ENCODE results near the gene CEL. TPM values are rescaled to one million over a fixed set of nuclear protein-coding genes. Genes with fewer than 3 reads are reported as not detected.

CEL gene
- total and polyA plus RNA-seq, 2 donors (not counting 3 experiments of a cell fraction or from before 2014, with no cell fraction given), result 0.92 to 1.1 TPM

GRCh38 chr9:133050142-133050541 is 11.6 kb upstream of the CEL start:
- no peak for TF ChIP-seq POLR2A (IDR thresholded peaks at IDR 0.05; ENCODE audit: low read depth, low read length)
- no peak for TF ChIP-seq MAX (IDR thresholded peaks at IDR 0.05; ENCODE audit: insufficient read depth, insufficient read length)
- no peak for TF ChIP-seq GATA2 (IDR thresholded peaks at IDR 0.05; ENCODE audit: insufficient read depth, insufficient read length, low read depth, low read length)
- TF ChIP-seq POLR2AphosphoS5 (IDR thresholded peaks at IDR 0.05; ENCODE audit: insufficient read depth, low read depth, low read length), result no peak
- TF ChIP-seq FOS (IDR thresholded peaks at IDR 0.05; ENCODE audit: borderline replicate concordance, insufficient read depth, low read length), result no peak
- no peak for TF ChIP-seq EZH2 (IDR thresholded peaks at IDR 0.05; ENCODE audit: borderline replicate concordance, low read depth, low read length, severe bottlenecking)
- TF ChIP-seq MYC (IDR thresholded peaks at IDR 0.05; ENCODE audit: low read depth, low read length), result no peak
- TF ChIP-seq JUN (IDR thresholded peaks at IDR 0.05; ENCODE audit: borderline replicate concordance, insufficient read depth, insufficient read length, low read depth), result no peak
- TF ChIP-seq CTCF (IDR thresholded peaks at IDR 0.05; ENCODE audit: extremely low read depth in 1 of 2, insufficient read depth in 1 of 2, low read depth in 1 of 2, low read length in 2 of 2), result no peak
- ChIA-PET POLR2A (no interaction called here), CTCF (interaction anchor here (0.8 to 3.4 kb wide), 3 partner anchors 94 to 136 kb away, joined by 3 to 17 read pairs (median 5); no protein-coding TSS in a partner anchor)
- H4K20me1 ChIP-seq (replicated peaks; ENCODE audit: control insufficient read depth, extremely low read depth, insufficient read depth, low read length), result no peaks in the 10 kb centered on the region
- dilution Hi-C loops (cut with MboI; ENCODE audit: extremely low pct_ligation_motif_present, low sequenced_read_pairs), result no loop called here
- H3K4me2 ChIP-seq (ENCODE audit: insufficient read depth, low read length), result no peak overlapping the region
- no peak overlapping the region for H3K27ac ChIP-seq (ENCODE audit: insufficient read depth, low read depth, low read length)
- no peak overlapping the region for H3K9ac ChIP-seq (replicated peaks; ENCODE audit: extremely low read depth, insufficient read depth, low read length)
- H3K4me3 ChIP-seq (replicated peaks in 1 of 3; ENCODE audit: insufficient read depth in 1 of 3, low read depth in 1 of 3, low read length in 3 of 3), result no peak overlapping the region
- no peaks in the 10 kb centered on the region for H3K9me1 ChIP-seq (replicated peaks; ENCODE audit: control insufficient read depth, extremely low read depth, insufficient read depth, low read length)
- H3K27me3 ChIP-seq (ENCODE audit: control insufficient read depth in 2 of 2, insufficient read depth in 2 of 2, low read length in 2 of 2), result no peaks in the 10 kb centered on the region
- BruUV-seq (replicated peaks), result no TSS peak
- no peaks in the 10 kb centered on the region for H3K79me2 ChIP-seq (ENCODE audit: control insufficient read depth, insufficient read depth, low read length)
- no peak for DNase-seq (ENCODE audit: low read depth, low spot score)
- no peak overlapping the region for H2AFZ ChIP-seq (ENCODE audit: low read depth, low read length)
- FAIRE-seq, result no peak
- peaks cover 0 to 44% of the 10 kb centered on the region in 2 experiments for H3K36me3 ChIP-seq (ENCODE audit: control insufficient read depth in 2 of 2, extremely low read depth in 1 of 2, insufficient read depth in 2 of 2, low read length in 2 of 2)
- intact Hi-C loops (cut with micrococcal nuclease), result no loop called here
- no peaks in the 10 kb centered on the region for H3K4me1 ChIP-seq (ENCODE audit: control insufficient read depth, extremely low read depth, insufficient read depth, low read length)
- H3K9me3 ChIP-seq (replicated peaks; ENCODE audit: control insufficient read depth, insufficient read depth, low read length), result no peaks in the 10 kb centered on the region

Data from endothelial cell of umbilical vein (primary cell).